Stimulated activated CD8-positive, alpha-beta memory T cell treated with anti-CD3 and anti-CD28 coated beads, Interleukin-2, amount 100 ng/mL, for 48 hours (primary cell): ENCODE data around the gene PCDH15.

ENCODE experiments used
- DNase-seq, 2 donors: peaks; one replicate each; pipeline ENCODE4 v3.0.0-alpha.2; 2020; ENCODE audit warnings: low read depth in 2 of 2

PCDH15 gene

DNA sequence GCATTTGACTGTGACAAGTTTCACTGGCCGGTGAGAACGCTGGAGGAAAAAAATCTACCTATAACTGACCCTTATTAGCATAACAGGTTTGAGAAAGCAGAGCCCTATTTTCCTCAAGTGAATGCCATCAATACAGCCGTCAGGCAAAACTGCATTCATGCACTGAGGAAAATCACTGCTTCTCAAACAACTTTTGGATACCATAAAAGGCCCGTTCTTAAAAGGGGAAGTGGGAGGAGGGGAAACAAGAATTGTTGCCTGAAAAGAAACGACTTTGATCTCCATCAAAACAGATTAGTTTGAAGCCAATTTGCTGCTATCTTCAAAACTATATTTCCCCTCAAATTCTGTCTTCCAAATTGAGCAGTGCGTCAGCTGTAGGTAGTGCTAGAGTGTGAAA, 670.6 kb downstream of the PCDH15 start:
- no peak for DNase-seq

DNA sequence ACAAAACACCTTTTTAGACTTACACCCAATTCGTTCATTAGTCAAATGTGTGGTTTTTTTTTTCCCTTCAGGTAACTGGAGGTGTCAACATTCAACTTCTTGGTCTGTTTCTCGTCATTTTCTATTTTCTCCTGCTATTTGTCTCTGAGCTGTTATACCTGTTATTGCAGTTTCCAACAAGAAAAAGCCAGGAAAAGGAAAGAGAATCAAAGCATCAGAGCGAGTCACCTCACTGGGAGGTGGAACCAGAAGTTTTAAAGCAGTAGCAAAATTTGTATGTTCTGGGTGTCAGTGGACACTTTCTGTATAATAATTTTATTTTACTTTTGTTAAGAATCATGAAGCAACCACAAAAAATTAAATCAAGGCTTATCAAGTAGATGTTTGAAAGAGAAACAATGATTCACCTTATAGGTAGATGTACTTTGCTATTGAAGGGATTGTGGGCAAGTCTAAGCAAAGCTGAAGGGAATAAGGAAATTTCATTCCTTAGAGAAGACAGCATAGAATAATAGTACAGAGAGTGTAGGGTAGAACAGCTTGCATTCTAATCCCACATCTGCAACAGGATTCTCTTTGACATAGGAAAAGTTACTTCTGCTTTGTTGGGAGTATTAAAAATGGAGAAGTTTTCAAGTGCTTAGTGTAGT, 675.8 kb downstream of the PCDH15 start:
- DNase-seq, result no peak

DNA sequence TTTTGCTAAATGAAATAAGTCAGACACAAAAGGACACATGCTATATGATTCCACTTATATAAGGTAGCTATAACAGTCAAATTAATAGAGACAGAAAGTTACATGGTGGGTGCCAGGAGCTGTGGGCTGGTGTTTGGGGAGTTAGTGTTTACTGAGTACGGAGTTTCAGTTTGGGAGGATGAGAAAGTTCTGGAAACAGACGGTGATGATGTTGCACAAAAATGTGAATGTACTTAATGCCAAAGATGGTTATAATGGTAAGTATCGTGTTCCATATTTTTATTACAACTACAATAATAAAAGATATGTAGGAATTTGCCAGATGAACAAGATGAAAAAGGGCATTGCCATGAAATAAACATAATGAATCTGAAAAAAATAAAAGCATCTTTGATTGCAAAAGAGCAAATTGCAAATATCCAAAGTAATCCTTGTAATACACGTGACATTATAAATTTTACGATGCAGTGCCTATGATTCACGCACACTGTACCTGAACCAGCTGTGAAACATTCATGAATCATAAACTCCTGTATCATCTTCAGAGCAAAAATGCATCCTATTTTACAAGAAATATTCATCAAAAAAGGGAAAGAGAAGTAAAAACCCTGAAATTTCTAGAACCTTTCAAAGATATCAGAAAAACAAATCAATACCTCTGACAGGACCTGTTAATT, 676.7 kb downstream of the PCDH15 start:
- DNase-seq, result no peak

DNA sequence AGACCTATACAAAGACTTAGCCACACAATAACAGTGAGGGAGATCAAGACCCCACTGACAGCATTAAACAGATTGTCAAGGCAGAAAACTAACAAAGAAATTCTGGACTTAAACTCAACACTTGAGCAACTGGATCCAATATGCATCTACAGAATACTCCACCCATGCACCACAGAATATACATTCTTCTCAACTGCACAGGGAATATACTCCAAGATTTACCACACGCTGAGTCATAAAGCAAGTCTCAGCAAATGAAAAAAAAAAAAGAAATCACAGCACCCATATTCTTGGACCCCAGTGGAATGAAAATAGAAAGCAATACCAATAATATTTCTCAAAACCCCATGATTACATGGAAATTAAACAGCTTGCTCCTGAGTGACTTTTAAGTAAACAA, 680.2 kb downstream of the PCDH15 start:
- DNase-seq, result no peak

DNA sequence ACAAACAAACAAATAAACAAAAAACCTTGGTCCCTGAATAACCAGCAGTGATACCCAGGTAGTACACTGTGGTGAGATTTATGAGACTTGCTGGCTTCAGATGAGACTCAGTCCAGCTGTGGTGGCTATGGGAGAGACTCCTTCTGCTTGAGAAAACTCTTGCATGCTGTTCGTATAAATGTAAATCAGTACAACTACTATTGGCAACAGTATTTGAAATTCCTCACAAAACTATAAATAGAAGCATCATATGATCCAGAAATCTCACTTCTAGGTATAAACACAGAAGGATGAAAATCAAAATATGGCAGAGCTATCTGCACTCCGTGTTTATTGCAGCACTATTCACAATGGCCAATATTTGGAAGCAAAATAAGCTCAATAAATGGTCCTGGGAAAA, 692.1 kb downstream of the PCDH15 start:
- no peak for DNase-seq

DNA sequence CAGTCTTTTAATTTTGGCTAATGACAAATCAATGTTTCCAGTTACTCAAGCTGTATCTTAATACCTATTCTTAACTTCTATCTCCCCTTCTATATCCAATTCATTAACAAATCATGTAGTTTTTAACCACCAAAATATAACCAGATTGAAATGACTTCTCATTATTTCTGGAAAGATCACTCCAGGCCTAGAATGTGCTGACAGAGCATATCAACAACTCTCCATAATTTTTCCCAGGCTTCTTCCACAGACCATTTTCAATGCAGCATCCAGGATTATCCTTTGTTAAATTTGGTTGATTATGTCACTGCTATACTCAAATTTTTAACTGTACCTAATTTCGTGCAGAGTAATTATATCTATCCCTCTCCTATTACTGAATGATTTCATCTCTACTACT, 704.1 kb downstream of the PCDH15 start:
- DNase-seq, result no peak

DNA sequence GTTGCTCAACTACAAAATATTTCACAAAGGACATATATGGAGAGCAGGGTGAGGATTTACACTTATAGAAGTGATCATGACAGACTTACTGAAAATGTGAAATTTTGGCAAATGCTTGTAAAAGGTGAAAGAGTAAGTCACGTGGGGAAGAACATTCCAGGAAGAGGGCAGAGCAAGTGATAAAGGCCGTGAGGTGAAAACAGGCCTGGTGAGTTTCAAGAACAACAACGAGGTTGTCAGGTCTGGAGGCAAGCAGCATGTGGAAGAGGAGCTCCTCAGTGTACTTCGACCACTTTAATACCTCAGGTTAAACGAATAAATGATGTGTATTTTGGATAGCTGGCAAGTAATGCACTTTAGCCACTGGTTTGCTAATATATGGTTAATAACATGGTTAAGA, 706.7 kb downstream of the PCDH15 start:
- DNase-seq, result no peak

DNA sequence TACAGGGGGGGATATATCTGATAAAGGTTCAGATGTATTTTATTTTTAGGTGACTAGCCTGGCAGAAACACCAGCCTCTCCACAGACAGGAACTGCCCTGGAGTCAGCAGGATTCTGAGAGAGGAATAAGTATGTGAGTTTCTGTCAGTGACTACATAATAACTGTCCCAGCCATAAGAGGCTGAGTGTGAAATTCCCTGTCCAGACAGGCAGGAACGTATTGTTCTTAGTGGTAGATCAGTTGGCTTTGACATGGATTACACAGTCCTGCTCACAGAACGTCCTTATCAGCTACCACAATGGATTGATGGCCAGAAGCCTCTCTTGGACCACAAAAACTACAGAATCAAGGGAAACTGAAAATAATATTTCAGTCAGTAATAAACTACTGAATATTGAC, 709.8 kb downstream of the PCDH15 start:
- DNase-seq, result no peak

DNA sequence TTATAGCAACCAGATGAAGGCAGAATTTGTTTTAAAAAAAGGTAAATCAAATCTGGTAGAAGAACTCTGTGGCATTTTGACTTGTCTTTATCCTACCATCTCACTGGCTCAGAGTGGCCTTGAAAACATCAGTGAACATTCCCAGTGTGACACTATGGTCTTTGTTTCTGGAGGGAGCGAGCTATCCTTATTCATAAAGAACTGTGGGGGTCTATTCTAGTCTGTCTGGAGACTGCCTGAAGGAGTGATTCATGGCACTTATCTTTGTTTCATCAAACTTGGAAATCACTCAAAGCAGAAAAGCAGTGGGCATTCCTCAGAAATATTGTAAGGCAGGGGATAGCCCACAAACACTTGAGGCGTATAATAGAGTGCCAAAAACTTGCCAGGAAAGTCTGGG, 719.1 kb downstream of the PCDH15 start:
- no peak for DNase-seq

DNA sequence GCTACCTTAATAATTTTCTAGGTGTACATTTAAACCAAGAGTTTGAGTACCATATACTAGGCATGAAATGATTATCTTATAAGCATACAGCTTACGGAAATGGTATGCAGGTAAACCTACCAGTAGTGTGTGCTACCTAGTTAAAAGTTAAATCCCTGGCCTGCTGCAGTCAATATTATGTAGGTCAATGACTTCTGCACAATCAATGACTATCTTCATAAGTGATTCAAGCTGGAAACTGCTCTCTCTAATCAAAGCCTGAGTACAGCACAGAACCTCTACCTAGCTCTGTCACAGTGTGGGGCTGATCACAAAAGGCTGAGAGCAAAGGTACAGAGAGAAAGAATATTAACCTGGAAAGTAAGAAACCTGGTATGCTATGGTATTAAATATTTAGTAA, 733.7 kb downstream of the PCDH15 start:
- no peak for DNase-seq

DNA sequence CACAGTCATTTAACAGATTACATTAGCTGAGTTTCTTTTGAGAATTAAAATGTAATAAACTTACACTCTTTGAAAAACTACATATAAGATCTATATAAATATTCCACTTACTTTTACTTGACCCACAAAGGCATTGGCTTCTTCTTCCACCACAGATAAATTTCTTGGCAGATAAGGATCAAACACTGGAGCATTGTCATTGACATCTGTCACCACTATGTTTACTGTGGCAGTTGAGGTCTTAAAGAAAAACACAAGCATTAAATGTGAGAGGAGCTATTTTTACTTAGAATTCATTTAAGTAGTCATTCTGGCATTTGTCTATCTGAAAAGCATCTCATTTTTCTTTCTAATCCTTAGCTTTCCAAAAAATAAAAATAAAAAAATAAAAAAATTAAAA, 734.4 kb downstream of the PCDH15 start:
- no peak for DNase-seq

DNA sequence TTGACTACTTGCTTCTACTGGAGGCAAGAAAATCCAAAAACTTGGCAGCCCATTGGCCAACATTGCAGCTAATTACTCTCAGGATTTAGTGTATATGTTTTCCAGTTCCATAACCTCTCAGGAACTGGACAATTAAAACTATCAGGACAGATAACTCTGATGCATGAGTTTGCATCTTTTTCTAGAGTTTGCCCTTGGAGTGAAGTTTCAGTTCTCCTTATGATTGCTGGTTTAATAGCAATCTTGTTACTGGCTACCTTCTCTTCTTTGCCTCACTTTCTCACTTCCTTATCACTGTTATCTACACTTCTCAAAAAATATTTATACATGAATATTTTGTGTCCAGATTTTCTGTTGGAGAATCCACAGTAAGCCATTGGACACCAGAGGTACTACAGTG, 735.9 kb downstream of the PCDH15 start:
- DNase-seq, result no peak

DNA sequence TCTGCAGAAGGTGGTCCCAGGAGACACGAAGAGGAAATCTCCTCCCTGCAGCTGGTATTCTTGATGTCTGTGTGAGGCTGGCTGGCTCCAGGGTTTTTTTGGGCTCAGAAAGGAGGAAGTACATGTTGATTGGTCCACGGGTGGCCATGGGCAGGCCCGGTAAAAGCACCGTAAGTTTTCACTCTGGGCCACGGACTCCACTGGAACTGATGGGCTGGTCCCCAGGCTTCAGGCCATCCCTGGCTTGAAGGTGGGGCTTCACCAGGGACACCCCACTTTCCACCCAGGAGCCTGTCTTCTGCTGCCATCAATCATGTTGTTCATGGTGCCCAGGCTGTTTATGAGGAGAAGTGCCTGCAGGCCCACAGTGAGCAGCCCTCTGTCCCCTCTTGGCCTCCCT, 736.8 kb downstream of the PCDH15 start:
- DNase-seq, result no peak

DNA sequence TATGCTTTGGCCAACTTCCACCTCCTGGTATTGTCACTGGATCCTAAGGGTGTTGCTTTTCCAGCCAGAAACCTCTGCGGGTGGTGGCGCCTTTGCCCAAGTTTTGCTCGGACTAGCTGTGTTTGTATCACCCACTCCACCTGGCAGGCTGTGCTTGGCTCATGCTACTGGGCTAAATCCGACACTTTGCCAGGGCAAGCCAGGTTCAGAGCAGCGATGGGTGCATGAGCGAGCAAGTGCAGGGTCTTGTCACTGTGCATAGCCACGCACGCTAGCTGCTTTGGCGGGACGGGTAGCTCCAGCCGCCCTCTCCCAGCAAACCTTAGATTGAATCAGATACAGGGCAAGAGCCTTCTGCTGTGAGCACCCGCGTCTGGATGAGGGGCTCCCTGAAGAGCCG, 737.5 kb downstream of the PCDH15 start:
- DNase-seq, result no peak

DNA sequence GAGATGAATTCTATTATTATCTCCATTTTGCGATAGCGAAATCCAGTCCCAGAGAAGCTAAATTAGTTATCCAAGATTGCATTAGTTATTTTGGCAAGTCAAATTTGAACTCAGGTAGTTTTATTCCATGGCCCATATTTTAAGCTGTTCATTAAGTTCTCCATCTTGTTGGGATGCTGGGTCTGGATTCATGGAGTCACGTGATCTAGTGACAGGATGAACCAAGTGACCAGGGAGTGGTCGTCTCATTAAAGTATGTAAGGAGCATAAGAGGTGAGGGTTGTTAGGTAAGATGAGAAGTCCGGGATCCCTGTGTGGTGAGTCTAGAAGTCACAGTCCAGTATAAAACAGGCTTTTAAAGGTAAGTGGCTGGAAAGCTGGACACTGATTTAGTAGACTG, 740.5 kb downstream of the PCDH15 start:
- DNase-seq, result no peak

DNA sequence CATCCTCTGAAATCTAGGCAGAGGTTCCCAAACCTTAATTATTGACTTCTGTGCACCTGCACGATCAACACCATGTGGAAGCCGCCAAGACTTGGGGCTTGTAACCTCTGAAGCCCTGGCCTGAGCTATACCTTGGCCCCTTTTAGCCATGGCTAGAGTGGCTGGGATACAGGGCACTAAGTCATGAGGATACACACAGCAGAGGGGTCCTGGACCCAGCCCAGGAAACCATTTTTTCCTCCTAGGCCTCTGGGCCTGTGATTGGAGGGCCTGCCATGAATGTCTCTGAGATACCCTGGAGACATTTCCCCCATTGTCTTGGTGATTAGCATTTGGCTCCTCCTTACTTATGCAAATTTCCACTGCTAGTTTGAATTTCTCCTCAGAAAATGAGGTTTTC, 743.7 kb downstream of the PCDH15 start:
- DNase-seq, result no peak

DNA sequence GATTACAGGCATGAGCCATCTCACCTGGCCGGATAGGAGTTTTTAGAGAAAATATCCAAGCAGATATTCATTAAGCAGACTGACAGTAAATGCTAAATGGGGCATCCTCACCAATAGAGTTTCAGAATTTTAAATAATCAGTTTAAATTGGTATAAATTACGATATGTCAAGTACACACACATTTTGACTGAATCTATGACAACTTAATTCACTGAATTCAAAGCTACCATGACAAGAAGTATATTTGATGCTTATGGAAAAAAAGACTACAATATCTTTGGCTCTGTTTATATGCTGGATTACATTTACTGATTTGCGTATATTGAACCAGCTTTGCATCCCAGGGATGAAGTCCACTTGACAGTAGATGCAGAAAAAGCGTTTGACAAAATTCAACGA, 774.7 kb downstream of the PCDH15 start:
- DNase-seq, result no peak

DNA sequence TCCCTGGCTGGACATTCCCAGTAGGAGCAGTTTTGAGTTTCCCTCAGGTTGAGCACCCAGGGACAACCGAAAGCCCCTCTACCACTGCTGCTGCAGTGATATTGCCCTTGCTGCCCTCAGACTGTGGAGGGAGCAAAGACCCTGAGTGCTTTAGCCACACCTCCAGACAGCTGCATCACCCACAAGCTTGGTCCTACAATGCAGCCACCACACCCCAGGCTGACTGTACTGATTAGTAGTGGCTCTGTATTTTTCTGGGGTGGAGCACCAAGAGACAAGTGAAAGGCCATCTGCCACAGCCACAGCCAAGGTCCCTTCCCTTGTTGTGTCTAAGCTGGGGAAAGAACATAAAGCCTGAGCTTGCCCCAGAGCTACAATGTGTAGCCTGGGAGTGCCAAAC, 789.9 kb downstream of the PCDH15 start:
- DNase-seq, result no peak

DNA sequence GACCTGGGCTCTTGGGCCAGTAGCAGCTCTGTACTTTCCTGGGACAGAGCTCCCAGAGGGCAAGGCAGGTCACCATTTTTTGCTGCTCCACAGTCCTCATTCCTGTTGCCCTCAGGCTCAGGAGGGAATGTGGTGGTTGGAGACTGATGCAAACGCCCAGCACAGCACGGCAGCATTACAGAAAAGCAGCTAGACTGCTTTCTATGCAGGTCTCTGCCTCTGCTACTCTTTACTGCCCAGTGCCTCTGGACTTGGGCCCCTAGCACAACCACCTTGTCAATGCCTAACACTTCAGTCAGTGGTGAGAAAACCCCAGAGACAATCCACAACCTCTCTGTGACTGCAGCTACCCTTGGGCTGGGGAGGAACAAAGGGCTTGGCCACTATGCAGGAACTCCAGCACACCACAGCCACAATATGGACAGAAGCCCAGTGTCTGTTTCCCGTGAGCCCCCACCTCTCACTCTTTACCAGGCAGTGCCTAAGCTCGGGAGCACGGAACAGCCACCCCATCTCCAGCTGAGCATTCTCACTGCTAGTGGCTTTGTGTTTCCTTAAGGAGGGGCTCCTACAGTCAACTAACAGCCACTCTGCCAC, 790.6 kb downstream of the PCDH15 start:
- DNase-seq, result no peak

DNA sequence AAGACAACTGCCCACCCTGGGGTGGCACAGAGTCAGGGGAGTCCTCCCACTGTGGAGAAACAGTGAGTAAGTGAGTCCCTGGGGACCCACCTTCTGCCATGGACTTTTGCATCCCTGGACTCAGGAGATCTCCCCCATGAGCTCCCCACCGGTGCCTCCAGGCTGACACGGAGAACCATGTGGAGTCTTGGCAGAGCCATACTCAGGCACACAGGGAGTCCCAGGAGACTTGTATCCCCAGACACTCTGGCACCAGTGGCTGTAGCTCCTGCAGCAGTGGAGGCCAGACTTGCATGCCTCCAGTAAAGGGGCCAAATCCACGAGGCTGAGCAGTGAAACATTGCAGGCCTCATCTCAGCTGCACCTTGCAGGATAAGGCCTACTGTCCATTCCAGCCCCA, 791.4 kb downstream of the PCDH15 start:
- no peak for DNase-seq

DNA sequence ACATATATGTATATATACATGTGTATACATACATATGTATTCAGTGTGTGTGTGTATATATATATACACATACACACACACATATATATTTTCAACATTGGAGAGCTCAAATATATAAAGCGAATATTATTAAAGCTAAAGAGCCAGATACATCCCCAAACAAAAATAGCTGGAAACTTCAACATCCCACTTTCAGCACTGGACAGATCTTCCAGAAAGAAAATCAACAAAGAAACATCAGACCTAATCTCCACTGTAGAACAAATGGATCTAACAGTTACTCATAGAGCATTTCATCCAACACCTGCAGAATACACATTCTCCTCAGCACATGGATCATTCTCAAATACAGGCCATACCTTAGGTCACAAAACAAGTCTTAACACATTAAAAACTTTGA, 799.0 kb downstream of the PCDH15 start:
- no peak for DNase-seq

DNA sequence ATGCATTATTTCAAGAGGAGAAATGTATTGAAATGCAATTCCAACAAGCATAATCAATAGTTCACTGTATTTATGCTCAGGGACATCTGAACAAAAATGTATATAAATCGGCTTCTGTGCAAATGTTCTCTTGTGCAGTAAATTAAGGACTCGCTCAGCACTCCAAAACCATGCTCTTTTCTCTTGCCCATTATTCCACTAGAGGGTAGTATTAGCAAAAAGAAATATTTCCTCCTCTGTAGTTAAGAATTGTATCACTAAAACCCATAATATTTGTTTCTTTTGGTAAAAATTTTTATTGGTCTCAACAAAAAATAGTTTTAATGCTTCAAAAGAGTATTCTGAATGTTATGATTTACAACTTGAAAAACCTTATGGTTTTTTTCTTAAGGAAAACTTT, 803.1 kb downstream of the PCDH15 start:
- no peak for DNase-seq

DNA sequence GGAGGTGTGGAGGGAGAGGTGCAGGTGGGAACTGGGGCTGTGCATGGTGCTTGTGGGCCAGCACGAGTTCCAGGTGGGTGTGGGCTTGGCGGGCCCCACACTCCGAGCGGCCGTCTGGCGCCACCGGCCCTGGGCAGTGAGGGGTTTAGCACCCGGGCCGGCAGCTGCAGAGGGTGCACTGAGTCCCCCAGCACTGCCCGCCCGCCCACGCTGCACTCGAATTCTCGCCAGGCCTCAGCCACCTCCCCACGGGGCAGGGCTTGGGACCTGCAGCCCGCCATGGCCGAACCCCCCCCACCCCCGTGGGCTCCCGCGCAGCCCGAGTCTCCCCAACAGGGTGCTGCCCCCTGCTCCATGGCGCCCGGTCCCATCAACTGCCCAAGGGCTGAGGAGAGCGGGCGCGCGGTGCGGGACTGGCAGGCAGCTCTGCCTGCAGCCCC, 810.2 kb downstream of the PCDH15 start:
- DNase-seq, result no peak

DNA sequence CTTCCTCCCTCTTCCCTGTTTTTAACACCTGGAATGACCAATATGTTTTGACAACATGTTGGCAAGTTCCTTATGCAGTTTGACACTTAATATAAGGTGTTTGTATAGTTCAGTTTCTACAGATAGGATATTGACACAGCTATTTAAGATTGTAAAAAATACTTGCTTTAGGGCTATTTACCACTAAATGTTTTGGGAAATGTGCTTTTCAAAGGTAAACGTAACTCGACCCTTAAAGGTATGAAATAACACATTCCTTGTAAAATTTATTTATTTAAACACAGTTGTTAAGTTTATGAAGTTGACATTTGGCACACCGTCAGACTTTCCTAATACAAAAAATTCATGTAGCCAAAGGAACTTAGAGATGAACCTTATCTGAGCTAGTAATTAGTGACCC, 817.6 kb downstream of the PCDH15 start:
- no peak for DNase-seq
